HepG2 (cell line): Measurements from ENCODE around the gene DENND2A. TPM values are rescaled to one million over a fixed set of nuclear protein-coding genes. Genes with fewer than 3 reads are reported as not detected.
A peak's percentile ranks its signal among the peaks of the same experiment; 100 is the strongest.

Source experiments
- AHDC1 ChIP-seq: sonication (generic); formaldehyde crosslinking; IDR thresholded peaks from 2 replicates; pipeline ENCODE4 v1.5.1; 2020; ENCODE audit warnings: mild to moderate bottlenecking, missing genetic modification reagents, borderline replicate concordance
- ARHGAP35 ChIP-seq: sonication (generic); formaldehyde crosslinking; IDR thresholded peaks from 2 replicates; pipeline ENCODE4 v1.9.0; 2022; ENCODE audit warnings: mild to moderate bottlenecking, inconsistent platforms, moderate library complexity, missing genetic modification reagents, borderline replicate concordance
- CEBPG ChIP-seq: IDR thresholded peaks from 2 replicates; pipeline ENCODE4 v1.6.1; 2016
- CENPX ChIP-seq: sonication (generic); formaldehyde crosslinking; IDR thresholded peaks from 2 replicates; pipeline ENCODE4 v1.9.0; 2021; ENCODE audit warnings: mild to moderate bottlenecking, missing genetic modification reagents, moderate library complexity
- CREM ChIP-seq, 2 experiments: sonication (generic) in 1 of 2; formaldehyde crosslinking in 1 of 2; IDR thresholded peaks; 2 replicates each; pipeline versions ENCODE4 v1.4.0 to v1.6.1; 2016 to 2020; ENCODE audit warnings: antibody characterized with exemption in 1 of 2, mild to moderate bottlenecking in 1 of 2, missing genetic modification reagents in 1 of 2
- MZF1 ChIP-seq: sonication (generic); formaldehyde crosslinking; IDR thresholded peaks from 2 replicates; pipeline ENCODE4 v1.8.1; 2023; ENCODE audit warnings: mild to moderate bottlenecking, missing genetic modification reagents, borderline replicate concordance
- SKI ChIP-seq: fragments of 450-650 bp; IDR thresholded peaks from one replicate; pipeline ENCODE4 v1.6.1; 2018; ENCODE audit warnings: mild to moderate bottlenecking; ENCODE audit not compliant: partially characterized antibody
- STAG1 ChIP-seq: sonication (generic); formaldehyde crosslinking; IDR thresholded peaks from 2 replicates; pipeline ENCODE4 v1.4.0; 2020; ENCODE audit warnings: missing genetic modification reagents
- THYN1 ChIP-seq: sonication (generic); formaldehyde crosslinking; IDR thresholded peaks from 2 replicates; pipeline ENCODE4 v1.8.1; 2023; ENCODE audit warnings: low read depth, mild to moderate bottlenecking, moderate library complexity, missing genetic modification reagents, borderline replicate concordance
- ZBTB42 ChIP-seq: sonication (generic); formaldehyde crosslinking; IDR thresholded peaks from 2 replicates; pipeline ENCODE4 v1.5.0; 2020; ENCODE audit warnings: mild to moderate bottlenecking, missing genetic modification reagents
- ZMYM3 ChIP-seq: sonication (generic); formaldehyde crosslinking; IDR thresholded peaks from 2 replicates; pipeline ENCODE4 v1.5.1; 2020; ENCODE audit warnings: mild to moderate bottlenecking, missing genetic modification reagents
- ZNF737 ChIP-seq: sonication (generic); formaldehyde crosslinking; IDR thresholded peaks from 2 replicates; pipeline ENCODE4 v1.5.0; 2020; ENCODE audit warnings: missing genetic modification reagents, mild to moderate bottlenecking, borderline replicate concordance
- polyA plus RNA-seq, 8 experiments: library from polyadenylated mRNA; depleted of rRNA in 3 of 8; stranded (reverse) in 7 of 8; unstranded in 1 of 8; fragments of >200 nt; fragmentation: Illumina TruSeq in 4 of 8; extraction: Trizol in 4 of 8; gene quantifications; 2 replicates each; pipeline versions ENCODE4 v1.2.1 to v1.2.3, GENCODE V29; 2011 to 2016; ENCODE audit warnings: low read depth in 4 of 8, missing spikeins in 1 of 8, mixed read lengths in 1 of 8; ENCODE audit not compliant: insufficient read depth in 1 of 8
- total RNA-seq, 5 experiments: library from RNA; depleted of rRNA; stranded (reverse); fragments of >200 nt; fragmentation: Illumina TruSeq; extraction: Trizol; gene quantifications; 2 replicates each; pipeline ENCODE4 v1.2.3, GENCODE V29; 2016; ENCODE audit warnings: low read depth in 1 of 5
- TF ChIP-seq, protein P1 (sequence below): sonication (generic); formaldehyde crosslinking; IDR thresholded peaks from 2 replicates; pipeline ENCODE4 v1.4.0; 2020; ENCODE audit warnings: missing genetic modification reagents, borderline replicate concordance
- TF ChIP-seq, protein P2 (sequence below): conservative IDR thresholded peaks from 2 replicates; pipeline ENCODE4 v1.6.1; 2018; ENCODE audit warnings: missing genetic modification reagents

DENND2A gene
- total and polyA plus RNA-seq, 2 of the 13 experiments (the other 11 are each of a cell fraction or from before 2014, with no cell fraction given) = not detected

- TF ChIP-seq, protein P1, sequence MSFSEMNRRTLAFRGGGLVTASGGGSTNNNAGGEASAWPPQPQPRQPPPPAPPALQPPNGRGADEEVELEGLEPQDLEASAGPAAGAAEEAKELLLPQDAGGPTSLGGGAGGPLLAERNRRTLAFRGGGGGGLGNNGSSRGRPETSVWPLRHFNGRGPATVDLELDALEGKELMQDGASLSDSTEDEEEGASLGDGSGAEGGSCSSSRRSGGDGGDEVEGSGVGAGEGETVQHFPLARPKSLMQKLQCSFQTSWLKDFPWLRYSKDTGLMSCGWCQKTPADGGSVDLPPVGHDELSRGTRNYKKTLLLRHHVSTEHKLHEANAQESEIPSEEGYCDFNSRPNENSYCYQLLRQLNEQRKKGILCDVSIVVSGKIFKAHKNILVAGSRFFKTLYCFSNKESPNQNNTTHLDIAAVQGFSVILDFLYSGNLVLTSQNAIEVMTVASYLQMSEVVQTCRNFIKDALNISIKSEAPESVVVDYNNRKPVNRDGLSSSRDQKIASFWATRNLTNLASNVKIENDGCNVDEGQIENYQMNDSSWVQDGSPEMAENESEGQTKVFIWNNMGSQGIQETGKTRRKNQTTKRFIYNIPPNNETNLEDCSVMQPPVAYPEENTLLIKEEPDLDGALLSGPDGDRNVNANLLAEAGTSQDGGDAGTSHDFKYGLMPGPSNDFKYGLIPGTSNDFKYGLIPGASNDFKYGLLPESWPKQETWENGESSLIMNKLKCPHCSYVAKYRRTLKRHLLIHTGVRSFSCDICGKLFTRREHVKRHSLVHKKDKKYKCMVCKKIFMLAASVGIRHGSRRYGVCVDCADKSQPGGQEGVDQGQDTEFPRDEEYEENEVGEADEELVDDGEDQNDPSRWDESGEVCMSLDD (CRISPR knock-in tag) = no peak
- TF ChIP-seq ZBTB42 = no peak
- no peak for TF ChIP-seq ZNF737 (CRISPR knock-in tag)
- TF ChIP-seq STAG1 (CRISPR knock-in tag) = no peak
- no peak for TF ChIP-seq AHDC1 (CRISPR knock-in tag)
- peak; percentile 80 for TF ChIP-seq SKI
- peak; percentile 49; the same call in 1 of the 2 replicates for TF ChIP-seq ZMYM3 (CRISPR knock-in tag)
- no peak for TF ChIP-seq ARHGAP35 (CRISPR knock-in tag)
- TF ChIP-seq, protein P2, sequence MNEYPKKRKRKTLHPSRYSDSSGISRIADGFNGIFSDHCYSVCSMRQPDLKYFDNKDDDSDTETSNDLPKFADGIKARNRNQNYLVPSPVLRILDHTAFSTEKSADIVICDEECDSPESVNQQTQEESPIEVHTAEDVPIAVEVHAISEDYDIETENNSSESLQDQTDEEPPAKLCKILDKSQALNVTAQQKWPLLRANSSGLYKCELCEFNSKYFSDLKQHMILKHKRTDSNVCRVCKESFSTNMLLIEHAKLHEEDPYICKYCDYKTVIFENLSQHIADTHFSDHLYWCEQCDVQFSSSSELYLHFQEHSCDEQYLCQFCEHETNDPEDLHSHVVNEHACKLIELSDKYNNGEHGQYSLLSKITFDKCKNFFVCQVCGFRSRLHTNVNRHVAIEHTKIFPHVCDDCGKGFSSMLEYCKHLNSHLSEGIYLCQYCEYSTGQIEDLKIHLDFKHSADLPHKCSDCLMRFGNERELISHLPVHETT (CRISPR knock-in tag) = no peak
- TF ChIP-seq CEBPG (CRISPR knock-in tag) = peak; percentile 35
- no peak for TF ChIP-seq MZF1 (CRISPR knock-in tag)
- TF ChIP-seq THYN1 (CRISPR knock-in tag) = no peak
- TF ChIP-seq CREM (IDR thresholded peaks at IDR 0.05) = no peak
- TF ChIP-seq CREM (CRISPR knock-in tag; IDR thresholded peaks at IDR 0.05) = no peak
- no peak for TF ChIP-seq CENPX (CRISPR knock-in tag)
Measured at GRCh38 chr7:140533394-140533872, 107.2 kb downstream of the DENND2A start (continued).
